Mesothelial cell of epicardium (in vitro differentiated cells): ENCODE results near the gene NUB1. TPM values are rescaled to one million over a fixed set of nuclear protein-coding genes. Genes with fewer than 3 reads are reported as not detected.
A peak's percentile ranks its signal among the peaks of the same experiment; 100 is the strongest.

Experiments
- DNase-seq, 2 experiments: peaks; one replicate each; pipeline ENCODE4 v3.0.0; 2021; ENCODE audit warnings: low spot score in 2 of 2; ENCODE audit not compliant: unreplicated experiment in 2 of 2
- H3K27ac Mint-ChIP-seq: 2 replicates; pipeline ENCODE4 v1.8.0; 2021; ENCODE audit warnings: mixed read lengths
- H3K27me3 Mint-ChIP-seq: 2 replicates; pipeline ENCODE4 v1.8.0; 2021; ENCODE audit warnings: low read depth, mixed read lengths
- H3K36me3 Mint-ChIP-seq: 2 replicates; pipeline ENCODE4 v1.8.0; 2021; ENCODE audit warnings: mixed read lengths
- H3K4me1 Mint-ChIP-seq: 2 replicates; pipeline ENCODE4 v1.8.0; 2021; ENCODE audit warnings: mixed read lengths
- H3K4me3 Mint-ChIP-seq: 2 replicates; pipeline ENCODE4 v1.8.0; 2021; ENCODE audit warnings: mild to moderate bottlenecking, moderate library complexity, mixed read lengths
- H3K9me3 Mint-ChIP-seq: 2 replicates; pipeline ENCODE4 v1.8.0; 2021; ENCODE audit warnings: mixed read lengths
- total RNA-seq: library from RNA; stranded (reverse); gene quantifications from 3 replicates; pipeline ENCODE4 v1.2.1, GENCODE V29; 2021
- TF ChIP-seq, protein P1 (sequence below): fragments of 200-600 bp; sonication (generic); IDR thresholded peaks from one replicate; pipeline ENCODE4 v1.5.0; 2021; ENCODE audit warnings: antibody characterized with exemption; ENCODE audit not compliant: unreplicated experiment

Gene NUB1
- total RNA-seq, 1 donor from 2014 or later: 52.3 TPM

DNA sequence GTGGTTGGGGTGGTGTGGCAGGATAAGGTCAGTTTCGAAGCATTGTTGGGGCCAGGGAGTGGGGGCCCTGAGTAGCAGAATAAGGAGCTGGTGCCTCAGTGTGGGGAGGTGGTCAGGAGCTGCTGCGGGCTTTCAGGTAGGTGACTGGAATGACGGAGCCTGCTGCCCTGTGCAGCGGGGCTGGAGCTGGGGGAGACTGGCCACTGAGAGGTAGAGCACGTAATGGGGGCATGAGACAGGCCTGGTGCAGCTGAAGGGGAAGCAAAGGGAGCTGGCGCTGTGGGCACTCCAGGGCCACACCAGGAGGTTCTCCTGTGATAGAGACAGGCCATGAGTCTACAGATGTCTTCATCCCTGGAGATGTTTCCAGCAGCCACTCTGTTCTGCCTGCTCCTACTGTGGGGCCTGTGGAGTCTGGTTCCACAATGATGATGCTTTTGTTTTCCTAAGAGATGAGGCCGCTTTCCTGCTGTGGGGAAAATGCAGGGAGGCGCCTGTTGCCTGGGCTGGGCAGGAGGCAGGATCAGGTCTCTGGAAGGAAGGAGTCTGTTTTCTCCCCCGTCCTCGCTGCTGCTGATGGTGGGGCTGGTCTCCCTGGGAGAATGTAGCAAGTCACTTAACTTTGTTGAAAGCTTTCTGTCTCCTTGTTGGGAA lies 31.1 kb downstream of the NUB1 start:
- Mint-ChIP-seq H3K36me3 (peaks cover 19% of the 10 kb centered on the region), H3K4me1 (peaks cover 11% of the 10 kb centered on the region), H3K27me3 (no peaks in the 10 kb centered on the region), H3K9me3 (no peaks in the 10 kb centered on the region), H3K27ac (peak overlapping the region; percentile 82), H3K4me3 (no peak overlapping the region)
- no peak for DNase-seq
- TF ChIP-seq, protein P1, sequence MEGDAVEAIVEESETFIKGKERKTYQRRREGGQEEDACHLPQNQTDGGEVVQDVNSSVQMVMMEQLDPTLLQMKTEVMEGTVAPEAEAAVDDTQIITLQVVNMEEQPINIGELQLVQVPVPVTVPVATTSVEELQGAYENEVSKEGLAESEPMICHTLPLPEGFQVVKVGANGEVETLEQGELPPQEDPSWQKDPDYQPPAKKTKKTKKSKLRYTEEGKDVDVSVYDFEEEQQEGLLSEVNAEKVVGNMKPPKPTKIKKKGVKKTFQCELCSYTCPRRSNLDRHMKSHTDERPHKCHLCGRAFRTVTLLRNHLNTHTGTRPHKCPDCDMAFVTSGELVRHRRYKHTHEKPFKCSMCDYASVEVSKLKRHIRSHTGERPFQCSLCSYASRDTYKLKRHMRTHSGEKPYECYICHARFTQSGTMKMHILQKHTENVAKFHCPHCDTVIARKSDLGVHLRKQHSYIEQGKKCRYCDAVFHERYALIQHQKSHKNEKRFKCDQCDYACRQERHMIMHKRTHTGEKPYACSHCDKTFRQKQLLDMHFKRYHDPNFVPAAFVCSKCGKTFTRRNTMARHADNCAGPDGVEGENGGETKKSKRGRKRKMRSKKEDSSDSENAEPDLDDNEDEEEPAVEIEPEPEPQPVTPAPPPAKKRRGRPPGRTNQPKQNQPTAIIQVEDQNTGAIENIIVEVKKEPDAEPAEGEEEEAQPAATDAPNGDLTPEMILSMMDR: no peak

DNA sequence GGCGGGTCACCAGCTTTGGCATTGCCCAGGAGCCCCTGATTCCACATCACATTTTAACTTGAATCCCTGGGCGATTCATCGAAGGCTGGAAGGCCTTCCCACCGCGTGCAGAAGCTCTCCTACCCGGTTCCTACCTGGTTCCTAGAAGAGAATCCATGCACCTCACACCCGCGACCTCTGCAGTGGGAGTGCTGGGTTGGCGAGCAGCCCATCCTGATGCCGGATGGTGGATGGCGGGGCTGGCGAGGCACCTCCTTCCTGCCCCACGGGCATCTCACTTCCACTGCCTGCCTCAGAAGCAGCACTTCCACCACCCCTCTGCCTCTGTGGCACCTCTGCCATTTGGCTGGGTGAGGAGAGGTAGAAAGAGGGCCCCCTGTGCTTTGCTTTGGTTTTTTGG lies 32.0 kb downstream of the NUB1 start:
- DNase-seq: no peak
- Mint-ChIP-seq H3K9me3 (no peaks in the 10 kb centered on the region), H3K36me3 (peaks cover 27% of the 10 kb centered on the region), H3K4me1 (peaks cover 3% of the 10 kb centered on the region), H3K27me3 (no peaks in the 10 kb centered on the region), H3K4me3 (no peak overlapping the region), H3K27ac (peak overlapping the region; percentile 64)
- TF ChIP-seq, protein P1: no peak

DNA sequence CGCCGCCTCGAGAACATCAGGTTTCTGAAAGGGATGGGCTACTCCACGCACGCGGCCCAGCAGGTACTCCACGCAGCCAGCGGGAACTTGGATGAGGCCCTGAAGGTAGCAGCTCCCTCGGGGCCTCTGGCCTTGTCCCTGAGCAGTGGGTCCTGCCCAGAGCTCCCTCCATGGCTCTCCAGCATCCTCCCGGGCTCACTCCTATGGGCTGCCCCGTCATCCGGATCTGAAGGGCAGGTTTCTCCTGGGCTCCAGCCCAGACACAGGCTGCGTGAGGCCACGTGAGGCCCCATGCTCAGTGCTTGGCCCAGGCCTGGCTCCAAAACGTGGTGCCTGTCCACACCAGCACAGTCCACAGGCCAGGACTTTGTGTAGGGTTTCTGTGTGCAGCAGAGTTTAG lies 32.5 kb downstream of the NUB1 start:
- TF ChIP-seq, protein P1: no peak
- Mint-ChIP-seq H3K4me3 (no peak overlapping the region), H3K27ac (peak overlapping the region; percentile 64), H3K4me1 (peaks cover 2% of the 10 kb centered on the region), H3K27me3 (no peaks in the 10 kb centered on the region), H3K9me3 (no peaks in the 10 kb centered on the region), H3K36me3 (peaks cover 32% of the 10 kb centered on the region)
- no peak for DNase-seq

DNA sequence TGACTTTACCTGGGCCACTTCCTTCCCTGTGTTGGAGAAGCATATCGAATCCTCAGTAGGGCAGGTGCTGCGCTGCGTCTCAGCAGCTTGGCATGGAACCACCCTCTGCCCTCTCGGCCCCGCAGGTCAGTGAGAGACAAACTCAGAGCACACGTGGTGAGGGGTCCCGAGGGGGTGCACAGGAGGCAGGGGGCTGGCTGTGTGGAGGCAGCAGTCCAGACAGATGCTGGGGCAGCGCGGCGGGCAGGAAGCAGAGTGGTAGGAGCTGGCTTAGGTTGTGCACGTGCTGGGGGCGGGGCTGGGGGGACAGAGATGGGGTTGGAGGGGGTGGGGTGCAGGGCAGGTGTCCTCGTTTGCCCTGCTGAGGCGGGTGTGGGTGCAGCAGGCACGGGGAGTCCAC lies 33.1 kb downstream of the NUB1 start:
- H3K4me3 Mint-ChIP-seq: no peak overlapping the region
- H3K27me3 Mint-ChIP-seq: no peaks in the 10 kb centered on the region
- TF ChIP-seq, protein P1: no peak
- no peaks in the 10 kb centered on the region for H3K9me3 Mint-ChIP-seq
- H3K36me3 Mint-ChIP-seq: peaks cover 34% of the 10 kb centered on the region
- H3K4me1 Mint-ChIP-seq: no peaks in the 10 kb centered on the region
- H3K27ac Mint-ChIP-seq: no peak overlapping the region
- no peak for DNase-seq

DNA sequence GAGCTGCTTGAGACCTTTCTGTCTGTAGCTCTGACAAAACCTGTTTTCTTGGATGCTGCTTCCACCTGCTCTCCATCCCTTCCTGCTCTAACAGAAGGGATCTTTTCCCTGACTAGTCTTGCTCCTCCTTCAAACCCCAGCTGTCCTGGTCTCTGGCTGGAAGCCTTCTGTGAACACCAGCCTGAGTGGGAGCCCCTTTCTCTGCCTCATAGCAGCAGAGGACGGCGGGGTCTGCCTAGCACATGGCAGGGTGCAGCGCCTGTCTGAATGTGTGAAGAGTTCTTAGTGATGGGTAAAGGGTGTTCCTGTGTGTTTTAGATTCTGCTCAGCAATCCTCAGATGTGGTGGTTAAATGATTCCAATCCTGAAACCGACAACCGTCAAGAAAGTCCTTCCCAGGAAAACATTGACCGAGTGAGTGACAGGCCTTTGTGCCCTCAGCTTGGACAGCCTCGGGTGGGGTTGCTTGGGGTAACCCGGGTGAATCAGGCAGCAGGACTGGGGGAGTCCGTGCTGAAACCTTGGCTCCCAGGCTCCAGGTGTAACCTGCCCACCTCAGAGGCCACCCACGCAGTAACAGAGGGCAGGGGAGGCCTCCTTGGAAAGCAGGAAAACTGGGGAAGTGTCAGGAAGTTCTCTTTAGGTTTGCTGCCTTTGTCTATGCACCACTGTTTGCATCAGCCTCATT lies 34.1 kb downstream of the NUB1 start:
- TF ChIP-seq, protein P1: no peak
- peak overlapping the region; percentile 64 for H3K27ac Mint-ChIP-seq
- H3K27me3 Mint-ChIP-seq: no peaks in the 10 kb centered on the region
- no peaks in the 10 kb centered on the region for H3K9me3 Mint-ChIP-seq
- H3K4me3 Mint-ChIP-seq: no peak overlapping the region
- peaks cover 37% of the 10 kb centered on the region for H3K36me3 Mint-ChIP-seq
- DNase-seq: no peak
- no peaks in the 10 kb centered on the region for H3K4me1 Mint-ChIP-seq
